Natural killer cell treated with Interleukin-12 subunit alpha and Interleukin-12 subunit beta and Interleukin-15 and Interleukin-18, amount 100 ng/mL, for 72 hours (primary cell): ENCODE measurements around the gene PCDH1. TPM values are rescaled to one million over a fixed set of nuclear protein-coding genes. Genes with fewer than 3 reads are reported as not detected.

Source experiments
- ATAC-seq, 2 donors: fragments of 150-1000 bp; cut with Tn5 transposase in 1 of 2; sonication (Bioruptor Pico), chemical (Tn5 transposase) in 1 of 2; 2 replicates each; pipeline ENCODE4 v1.10.0; 2021
- DNase-seq: peaks from one replicate; pipeline ENCODE4 v3.0.0; 2022; ENCODE audit warnings: low spot score
- H3K27ac Mint-ChIP-seq, 2 donors: 1 replicate in 1 of 2; 2 replicates in 1 of 2; pipeline ENCODE4 v1.8.0; 2022; ENCODE audit warnings: mixed read lengths in 2 of 2, mild to moderate bottlenecking in 1 of 2, moderate library complexity in 1 of 2
- H3K27me3 Mint-ChIP-seq, 2 donors: 1 replicate in 1 of 2; 2 replicates in 1 of 2; pipeline ENCODE4 v1.8.0; 2022; ENCODE audit warnings: mixed read lengths in 2 of 2
- H3K36me3 Mint-ChIP-seq: one replicate; pipeline ENCODE4 v1.8.0; 2022; ENCODE audit warnings: mixed read lengths
- H3K4me1 Mint-ChIP-seq, 2 donors: 1 replicate in 1 of 2; 2 replicates in 1 of 2; pipeline ENCODE4 v1.8.0; 2022; ENCODE audit warnings: low read depth in 2 of 2, mixed read lengths in 2 of 2, mild to moderate bottlenecking in 1 of 2
- H3K4me3 Mint-ChIP-seq: one replicate; pipeline ENCODE4 v1.8.0; 2022; ENCODE audit warnings: mixed read lengths
- H3K9me3 Mint-ChIP-seq: 2 replicates; pipeline ENCODE4 v1.8.0; 2022; ENCODE audit warnings: mixed read lengths
- total RNA-seq, 2 donors: library from RNA; stranded (reverse); gene quantifications; one replicate each; pipeline ENCODE4 v1.2.3, GENCODE V29; 2022

The PCDH1 gene
- total RNA-seq, 2 donors from 2014 or later = 1.8 to 5.9 TPM

DNA sequence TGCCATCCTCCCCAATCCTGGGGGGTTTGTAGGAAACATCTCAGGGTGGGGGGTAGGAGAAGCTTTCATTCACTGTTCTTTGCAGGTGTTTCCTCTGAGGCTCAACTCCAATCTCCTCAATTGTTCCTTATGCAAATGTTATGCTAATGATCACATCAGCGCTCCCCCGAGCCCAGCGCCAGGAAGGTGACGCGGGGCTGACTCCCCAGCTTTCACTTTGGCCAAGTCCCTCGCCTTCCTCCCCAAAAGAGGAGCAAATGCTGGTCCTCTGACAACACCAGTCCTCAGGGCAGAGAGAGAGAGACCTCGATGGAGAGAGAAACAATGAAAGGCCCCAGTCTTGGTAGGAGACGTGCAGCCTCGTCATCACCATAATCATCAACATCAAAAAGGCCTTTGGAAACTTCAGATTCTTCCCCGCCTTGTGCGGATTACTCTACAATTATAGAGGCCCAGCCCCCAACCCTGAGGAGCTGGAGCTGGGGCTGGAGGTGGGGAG, 39.1 kb downstream of the PCDH1 start:
- DNase-seq (no peak), ATAC-seq (no peak)
- Mint-ChIP-seq H3K9me3 (no peaks in the 10 kb centered on the region), H3K4me1 (peaks cover 0 to 3% of the 10 kb centered on the region in 2 donors), H3K4me3 (no peak overlapping the region), H3K27me3 (peaks cover 0 to 3% of the 10 kb centered on the region in 2 donors), H3K36me3 (no peaks in the 10 kb centered on the region), H3K27ac (no peak overlapping the region)

DNA sequence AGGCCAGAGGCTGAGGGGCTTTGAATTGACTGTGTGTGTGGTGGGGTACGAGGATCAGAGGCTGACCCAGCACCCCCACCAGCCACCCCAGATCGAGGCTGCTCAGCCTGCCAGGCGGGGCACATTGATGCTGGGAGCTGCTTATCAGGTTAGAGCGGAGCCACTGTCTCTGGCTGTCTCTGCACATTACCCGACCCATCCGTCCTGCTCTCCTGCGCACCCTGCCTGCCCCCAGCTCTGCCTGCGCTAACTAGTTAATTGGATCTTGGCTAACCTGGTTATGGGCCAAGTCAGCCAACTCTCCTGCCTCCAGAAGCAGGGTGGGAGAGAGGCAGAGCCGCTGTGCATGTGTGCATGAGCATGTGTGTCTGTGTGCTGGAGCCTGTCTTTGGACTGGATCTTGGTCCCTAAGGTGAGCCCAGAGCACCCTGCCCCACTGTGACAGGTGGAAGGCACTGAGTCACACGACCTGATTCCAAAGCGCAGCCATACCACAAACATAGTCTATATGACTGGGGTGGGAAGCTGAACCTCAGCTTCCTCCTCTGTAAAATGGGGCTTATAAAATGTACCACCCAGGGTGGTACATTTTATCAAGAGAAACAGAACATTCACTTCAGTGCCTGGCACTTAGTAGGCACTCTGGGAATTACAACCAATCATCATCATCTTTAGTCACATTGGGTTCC, 39.7 kb downstream of the PCDH1 start:
- ATAC-seq (peak in 1 of 2 donors; percentile 13), DNase-seq (no peak)
- Mint-ChIP-seq H3K4me1 (peaks cover 0 to 3% of the 10 kb centered on the region in 2 donors), H3K27me3 (peaks cover 0 to 3% of the 10 kb centered on the region in 2 donors), H3K27ac (no peak overlapping the region), H3K4me3 (no peak overlapping the region), H3K9me3 (no peaks in the 10 kb centered on the region), H3K36me3 (no peaks in the 10 kb centered on the region)

DNA sequence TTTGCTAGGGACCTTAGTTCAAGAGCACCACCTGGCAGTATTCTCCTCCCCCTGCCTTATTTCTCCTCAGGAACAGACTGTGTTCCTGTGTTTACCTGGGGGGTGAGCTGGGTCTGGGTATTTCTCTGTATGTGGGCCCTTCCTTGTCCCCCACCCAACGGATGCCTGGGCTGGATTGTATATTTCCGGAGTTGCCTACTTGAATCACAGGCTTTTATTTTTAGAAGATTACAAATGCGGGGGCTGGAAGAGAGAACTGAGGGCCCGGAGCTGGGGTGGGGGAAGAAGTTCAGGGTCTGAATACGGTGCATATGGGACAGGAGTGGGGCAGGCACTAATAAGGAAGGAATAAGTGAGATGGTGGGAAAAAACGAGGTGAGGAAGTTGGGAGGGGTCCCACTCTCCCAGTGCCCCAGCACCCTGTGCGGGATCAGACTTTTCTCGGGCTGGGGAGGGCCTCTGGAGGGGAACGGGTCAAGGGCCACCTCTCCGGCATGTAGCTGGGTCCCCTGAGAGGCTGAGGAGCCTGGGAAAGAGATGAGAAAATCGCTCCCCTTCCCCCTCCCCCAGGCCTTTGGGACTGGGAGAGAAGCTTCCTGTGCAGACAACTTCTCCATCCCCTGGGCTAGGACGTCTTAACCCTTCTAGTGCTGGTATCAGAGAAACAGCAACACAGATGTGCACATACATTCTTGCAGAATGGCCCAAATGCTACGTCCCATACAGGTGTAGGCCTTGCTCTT, 42.1 kb downstream of the PCDH1 start:
- no peak overlapping the region for H3K4me3 Mint-ChIP-seq
- H3K36me3 Mint-ChIP-seq = no peaks in the 10 kb centered on the region
- H3K27ac Mint-ChIP-seq = no peak overlapping the region
- peaks cover 6 to 8% of the 10 kb centered on the region in 2 donors for H3K27me3 Mint-ChIP-seq
- no peaks in the 10 kb centered on the region for H3K9me3 Mint-ChIP-seq
- DNase-seq (no peak), ATAC-seq (no peak)
- H3K4me1 Mint-ChIP-seq = peaks cover 0 to 3% of the 10 kb centered on the region in 2 donors

DNA sequence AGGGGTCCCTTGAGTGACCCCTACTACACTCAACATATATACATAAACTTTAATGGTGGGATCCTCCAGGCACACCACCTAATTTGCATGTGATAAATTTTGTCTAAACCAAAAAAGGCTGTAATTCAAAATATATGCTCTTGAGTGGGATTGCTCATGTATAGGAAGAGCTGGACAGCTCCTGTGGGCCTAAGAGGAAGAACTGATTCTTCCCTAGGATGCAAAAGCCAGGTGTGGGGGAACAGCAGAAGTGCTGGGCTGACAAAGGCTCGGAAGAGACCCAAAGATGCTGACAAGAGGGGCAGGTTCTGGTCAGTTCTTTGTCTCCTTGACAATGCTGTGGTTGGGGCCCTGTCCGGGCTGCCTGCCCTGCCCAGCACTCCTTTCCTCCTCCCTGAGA, 43.9 kb downstream of the PCDH1 start:
- Mint-ChIP-seq H3K36me3 (no peaks in the 10 kb centered on the region), H3K27me3 (peaks cover 6 to 8% of the 10 kb centered on the region in 2 donors), H3K9me3 (no peaks in the 10 kb centered on the region), H3K4me1 (no peaks in the 10 kb centered on the region), H3K4me3 (no peak overlapping the region), H3K27ac (no peak overlapping the region)
- ATAC-seq (no peak), DNase-seq (peak; percentile 44)

DNA sequence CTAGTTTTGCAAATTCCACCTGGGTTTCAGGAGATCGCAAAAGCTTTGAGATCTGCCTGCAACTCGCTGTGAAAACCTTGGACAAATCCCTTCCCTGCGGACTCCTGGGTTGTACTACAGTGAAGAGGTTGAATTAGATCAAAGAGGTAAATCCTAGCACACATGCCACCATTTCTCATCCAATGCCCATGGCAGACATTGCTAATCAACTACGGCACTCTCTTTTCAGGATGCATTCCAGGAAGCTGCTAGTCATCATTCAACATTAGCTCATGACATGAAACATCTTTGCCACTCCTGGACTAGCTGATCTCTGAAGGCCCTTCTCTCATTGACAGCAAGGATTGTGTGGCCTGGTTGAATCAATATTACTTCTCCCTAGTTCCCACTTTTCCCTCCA, 46.1 kb downstream of the PCDH1 start:
- Mint-ChIP-seq H3K36me3 (no peaks in the 10 kb centered on the region), H3K27me3 (peaks cover 5 to 8% of the 10 kb centered on the region in 2 donors), H3K9me3 (no peaks in the 10 kb centered on the region), H3K4me3 (no peak overlapping the region), H3K4me1 (peaks cover 0 to 4% of the 10 kb centered on the region in 2 donors), H3K27ac (no peak overlapping the region)
- ATAC-seq (no peak), DNase-seq (no peak)

DNA sequence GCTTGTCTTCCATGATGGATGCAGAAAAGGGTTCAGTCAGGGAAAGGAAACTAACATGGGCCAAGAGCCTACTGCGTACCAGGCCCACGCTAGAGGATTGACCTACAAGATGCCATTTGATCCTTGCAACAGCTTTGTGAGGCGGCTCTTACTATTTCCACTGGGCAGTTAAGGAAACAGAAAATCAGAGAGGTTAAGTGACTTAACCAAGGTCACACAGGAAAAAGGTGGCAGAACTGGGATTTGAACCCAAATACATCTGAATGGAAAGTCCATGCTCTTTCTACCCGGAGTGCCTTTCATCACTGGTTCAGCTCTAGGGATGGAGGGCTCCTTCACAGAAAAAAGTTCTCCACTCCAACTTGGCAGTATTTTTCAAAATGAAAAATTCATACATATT, 50.0 kb downstream of the PCDH1 start:
- Mint-ChIP-seq H3K9me3 (no peaks in the 10 kb centered on the region), H3K4me1 (peaks cover 0 to 4% of the 10 kb centered on the region in 2 donors), H3K27ac (no peak overlapping the region), H3K4me3 (no peak overlapping the region), H3K27me3 (peaks cover 5 to 8% of the 10 kb centered on the region in 2 donors), H3K36me3 (no peaks in the 10 kb centered on the region)
- no peak for DNase-seq
- no peak for ATAC-seq

DNA sequence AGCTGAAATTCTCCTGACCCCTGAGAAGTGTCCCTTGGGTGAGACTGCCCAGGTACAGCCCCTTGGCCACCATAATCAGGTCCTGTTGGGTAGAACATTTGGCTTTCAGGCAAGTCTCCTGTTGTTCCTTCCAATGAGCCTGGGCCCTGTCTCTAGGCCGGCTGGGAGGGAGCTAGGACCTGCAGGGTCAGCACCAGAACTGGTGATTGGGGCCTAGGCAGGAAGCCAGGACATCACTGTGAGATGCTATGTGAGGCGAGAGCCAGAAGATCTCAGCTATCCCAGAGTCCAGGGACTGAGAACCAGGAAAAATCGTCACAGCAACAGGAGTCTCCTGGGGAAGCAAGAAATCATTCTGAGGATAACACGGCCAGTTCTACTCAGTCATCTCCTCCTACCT, 51.5 kb downstream of the PCDH1 start:
- Mint-ChIP-seq H3K27ac (no peak overlapping the region), H3K27me3 (peaks cover 0 to 2% of the 10 kb centered on the region in 2 donors), H3K4me3 (no peak overlapping the region), H3K4me1 (peaks cover 0 to 4% of the 10 kb centered on the region in 2 donors), H3K9me3 (no peaks in the 10 kb centered on the region), H3K36me3 (no peaks in the 10 kb centered on the region)
- ATAC-seq (no peak), DNase-seq (no peak)

DNA sequence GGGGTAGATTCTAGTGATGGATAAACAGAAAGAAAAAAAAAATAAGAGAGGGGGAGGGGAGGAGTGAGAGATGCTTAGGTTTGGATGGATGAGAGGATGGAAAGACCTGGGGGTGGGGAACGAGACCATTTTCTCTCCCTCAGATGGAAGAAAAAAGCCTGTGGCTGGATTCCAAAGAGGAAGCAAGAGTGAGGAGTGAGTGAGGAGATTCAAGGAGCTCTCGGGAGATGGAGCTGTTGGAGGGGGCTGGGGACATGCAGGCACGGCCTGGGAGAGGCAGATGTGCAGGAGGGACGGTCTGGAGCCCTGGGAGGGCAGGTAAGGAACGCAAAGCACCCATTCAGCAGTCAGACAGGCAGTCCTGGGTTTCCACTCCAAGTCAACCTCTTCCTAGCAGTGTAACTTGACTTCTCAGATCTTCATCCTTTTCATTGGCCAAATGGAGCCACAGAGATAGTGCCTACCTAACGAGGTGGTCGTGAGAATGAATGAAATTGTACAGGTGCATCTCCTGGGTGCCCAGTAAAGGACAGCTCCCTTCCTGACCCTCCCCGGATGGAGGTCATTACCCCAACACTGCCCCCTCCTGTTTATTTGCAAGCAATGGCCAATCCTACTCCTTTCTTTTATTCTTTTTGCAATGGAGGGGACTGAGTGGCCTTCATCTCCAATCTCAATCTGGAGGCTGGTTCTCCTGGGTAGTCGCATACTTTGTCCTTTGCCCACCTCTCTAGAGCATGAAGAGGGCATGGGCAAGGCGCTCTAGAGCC, 52.2 kb downstream of the PCDH1 start:
- H3K36me3 Mint-ChIP-seq = no peaks in the 10 kb centered on the region

DNA sequence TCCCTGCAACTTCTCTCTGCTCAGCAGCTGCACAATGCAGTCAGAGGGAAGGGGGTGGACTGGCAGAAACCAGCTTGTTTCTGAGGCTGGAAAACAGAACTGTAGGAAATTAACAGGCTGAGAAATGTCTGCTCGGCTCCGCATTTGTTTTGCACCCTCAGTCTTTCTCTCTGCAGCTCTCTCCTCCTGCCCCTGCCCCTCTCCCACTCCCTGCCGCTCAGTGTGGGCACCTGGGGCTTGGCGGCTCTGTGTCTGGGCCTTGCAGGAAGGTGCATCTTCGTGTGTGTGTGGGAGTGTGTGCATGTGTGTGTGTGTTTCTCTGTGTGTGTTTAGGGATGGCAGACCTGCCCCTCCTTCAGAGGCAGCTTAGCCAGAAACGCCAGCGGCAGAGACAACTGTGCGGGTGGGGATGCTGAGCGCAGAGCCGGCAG, 53.0 kb downstream of the PCDH1 start:
- Mint-ChIP-seq H3K27ac (no peak overlapping the region), H3K36me3 (no peaks in the 10 kb centered on the region), H3K4me3 (no peak overlapping the region), H3K27me3 (peaks cover 0 to 3% of the 10 kb centered on the region in 2 donors), H3K9me3 (no peaks in the 10 kb centered on the region), H3K4me1 (peaks cover 0 to 4% of the 10 kb centered on the region in 2 donors)
- ATAC-seq = no peak
- DNase-seq = no peak

More for the DNA sequence above, 52.2 kb downstream of the PCDH1 start:
- no peak for DNase-seq
- H3K9me3 Mint-ChIP-seq = no peaks in the 10 kb centered on the region
- peaks cover 0 to 4% of the 10 kb centered on the region in 2 donors for H3K4me1 Mint-ChIP-seq
- H3K4me3 Mint-ChIP-seq = no peak overlapping the region
- ATAC-seq = peak in 1 of 2 donors; percentile 15
- H3K27ac Mint-ChIP-seq = no peak overlapping the region
- peaks cover 0 to 2% of the 10 kb centered on the region in 2 donors for H3K27me3 Mint-ChIP-seq

DNA sequence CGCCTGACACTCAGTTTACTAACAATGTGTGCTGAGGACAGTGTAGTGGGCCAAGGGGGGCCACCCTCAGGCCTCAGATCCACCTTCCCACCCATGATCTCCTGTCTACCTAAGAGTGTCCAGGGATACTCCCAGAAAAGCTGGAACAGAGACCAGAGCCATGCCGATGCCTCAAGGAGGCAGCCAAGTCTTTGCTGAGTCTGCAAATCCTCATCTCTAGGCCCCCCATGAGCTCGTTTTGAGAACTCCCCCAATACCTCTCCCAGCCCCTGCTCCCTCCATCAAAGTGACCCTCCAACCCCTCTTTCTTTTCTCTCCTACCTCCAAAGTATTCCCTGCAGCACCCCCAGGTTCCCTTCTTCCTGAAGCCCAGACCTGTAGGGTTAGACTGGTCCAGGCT, 53.5 kb downstream of the PCDH1 start:
- ATAC-seq = no peak
- H3K27ac Mint-ChIP-seq = no peak overlapping the region
- no peak overlapping the region for H3K4me3 Mint-ChIP-seq
- H3K9me3 Mint-ChIP-seq = no peaks in the 10 kb centered on the region
- peaks cover 0 to 6% of the 10 kb centered on the region in 2 donors for H3K27me3 Mint-ChIP-seq
- peak; percentile 28 for DNase-seq
- no peaks in the 10 kb centered on the region for H3K36me3 Mint-ChIP-seq
- peaks cover 0 to 4% of the 10 kb centered on the region in 2 donors for H3K4me1 Mint-ChIP-seq

DNA sequence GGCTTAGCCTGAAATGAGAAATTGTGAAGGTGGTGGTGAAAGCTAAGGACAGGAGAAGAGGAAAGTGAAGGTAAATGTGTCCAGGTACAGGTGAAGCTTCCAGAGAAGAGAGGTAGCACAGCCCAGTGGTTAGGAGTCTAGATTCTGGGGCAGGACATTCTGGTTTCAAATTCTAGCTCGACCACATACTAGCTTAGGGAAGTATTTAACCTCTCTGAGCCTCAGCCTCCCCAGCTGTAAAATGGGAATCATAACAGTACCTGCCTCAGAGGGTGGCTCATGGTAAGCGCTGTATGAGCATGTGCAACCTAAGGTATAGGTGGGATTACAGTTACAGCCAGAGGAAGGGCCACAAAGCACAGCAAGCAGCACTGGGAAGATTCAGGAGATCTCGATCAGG, 55.2 kb downstream of the PCDH1 start:
- Mint-ChIP-seq H3K9me3 (no peaks in the 10 kb centered on the region), H3K27me3 (peaks cover 0 to 10% of the 10 kb centered on the region in 2 donors), H3K4me1 (peaks cover 0 to 4% of the 10 kb centered on the region in 2 donors), H3K27ac (no peak overlapping the region), H3K4me3 (no peak overlapping the region), H3K36me3 (no peaks in the 10 kb centered on the region)
- ATAC-seq (no peak), DNase-seq (no peak)

DNA sequence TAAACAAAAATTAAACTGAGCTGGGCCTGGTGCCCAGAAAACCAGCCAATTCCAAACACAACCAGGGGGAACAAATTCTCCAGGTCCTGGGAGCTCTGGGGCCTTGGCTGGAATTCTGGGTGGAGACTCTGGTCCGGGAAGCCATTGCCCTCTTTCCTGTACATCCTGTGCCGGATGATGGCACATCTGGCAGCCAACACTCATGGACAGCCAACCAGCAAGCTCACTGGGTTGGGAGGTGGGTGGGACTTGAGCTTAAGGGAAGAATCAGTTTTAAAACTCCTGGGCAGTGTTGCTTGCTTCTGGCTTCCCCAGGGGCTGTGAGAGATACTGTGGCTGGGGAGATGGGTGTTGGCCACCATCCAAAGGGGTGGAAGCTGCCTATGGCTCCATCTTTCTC, 56.1 kb downstream of the PCDH1 start:
- Mint-ChIP-seq H3K36me3 (no peaks in the 10 kb centered on the region), H3K27me3 (peaks cover 0 to 11% of the 10 kb centered on the region in 2 donors), H3K27ac (no peak overlapping the region), H3K4me3 (no peak overlapping the region), H3K4me1 (no peaks in the 10 kb centered on the region), H3K9me3 (no peaks in the 10 kb centered on the region)
- ATAC-seq = no peak
- no peak for DNase-seq

DNA sequence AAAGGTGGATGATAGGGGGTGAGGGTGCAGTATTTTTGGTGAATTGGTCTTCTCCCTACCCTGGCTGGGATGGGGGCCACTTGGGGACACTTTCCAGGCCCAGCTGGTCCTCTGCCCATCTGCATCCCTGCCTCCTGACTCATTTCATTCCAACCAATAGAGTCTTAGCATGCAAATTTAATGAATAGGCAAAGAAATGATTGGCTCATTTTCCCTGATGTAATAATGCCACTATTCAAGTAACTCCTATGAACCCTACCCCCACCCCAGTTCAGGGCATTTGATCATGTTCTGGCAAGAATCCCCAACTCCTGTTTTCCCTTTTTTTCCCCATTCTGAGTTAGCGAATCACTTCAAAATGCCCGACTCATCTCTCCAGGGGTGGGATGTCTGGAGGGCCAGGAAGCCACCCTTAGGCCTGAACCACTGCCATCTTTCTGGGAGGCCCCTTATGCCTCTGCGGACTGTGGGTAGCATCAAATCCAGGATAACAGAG, 56.7 kb downstream of the PCDH1 start:
- Mint-ChIP-seq H3K27ac (no peak overlapping the region), H3K9me3 (no peaks in the 10 kb centered on the region), H3K4me1 (no peaks in the 10 kb centered on the region), H3K4me3 (no peak overlapping the region), H3K27me3 (peaks cover 0 to 14% of the 10 kb centered on the region in 2 donors), H3K36me3 (no peaks in the 10 kb centered on the region)
- ATAC-seq = no peak
- DNase-seq = no peak
